HepG2 (cell line): ENCODE results near the gene TGM3. TPM values are rescaled to one million over a fixed set of nuclear protein-coding genes. Genes with fewer than 3 reads are reported as not detected.

Source experiments
- CSRNP2 ChIP-seq: sonication (generic); formaldehyde crosslinking; conservative IDR thresholded peaks from 2 replicates; pipeline ENCODE4 v1.8.0; 2022; ENCODE audit warnings: low read depth, missing genetic modification reagents
- ISL2 ChIP-seq: sonication (generic); formaldehyde crosslinking; IDR thresholded peaks from 2 replicates; pipeline ENCODE4 v1.5.0; 2020; ENCODE audit warnings: missing genetic modification reagents
- MLX ChIP-seq: IDR thresholded peaks from 2 replicates; pipeline ENCODE4 v1.6.1; 2016
- NCOA5 ChIP-seq: sonication (generic); formaldehyde crosslinking; IDR thresholded peaks from 2 replicates; pipeline ENCODE4 v1.4.0; 2020; ENCODE audit warnings: missing genetic modification reagents
- NONO ChIP-seq, 2 experiments: fragments of 450-650 bp in 1 of 2; sonication (generic) in 1 of 2; formaldehyde crosslinking in 1 of 2; IDR thresholded peaks in 1 of 2; conservative IDR thresholded peaks in 1 of 2; 2 replicates each; pipeline versions ENCODE4 v1.6.1 to v1.8.0; 2017 to 2022; ENCODE audit warnings: mild to moderate bottlenecking in 1 of 2, missing genetic modification reagents in 1 of 2, moderate library complexity in 1 of 2
- NR2F6 ChIP-seq, 2 experiments: IDR thresholded peaks; 2 replicates each; pipeline ENCODE4 v1.6.1; 2016; ENCODE audit warnings: antibody characterized with exemption in 1 of 2, mild to moderate bottlenecking in 1 of 2
- PAXIP1 ChIP-seq: sonication (generic); formaldehyde crosslinking; conservative IDR thresholded peaks from 2 replicates; pipeline ENCODE4 v1.4.0; 2020; ENCODE audit warnings: mild to moderate bottlenecking, missing genetic modification reagents, moderate library complexity
- RAD21 ChIP-seq: fragments of 450-650 bp; formaldehyde crosslinking; IDR thresholded peaks from 2 replicates; pipeline ENCODE4 v1.5.0; 2020; ENCODE audit warnings: mild to moderate bottlenecking
- RBFOX2 ChIP-seq: fragments of 200-400 bp; formaldehyde crosslinking; IDR thresholded peaks from 2 replicates; pipeline ENCODE4 v1.6.1; 2017; ENCODE audit warnings: low read depth, mild to moderate bottlenecking, low read length
- REPIN1 ChIP-seq: sonication (generic); formaldehyde crosslinking; IDR thresholded peaks from 2 replicates; pipeline ENCODE4 v1.8.0; 2022; ENCODE audit warnings: missing genetic modification reagents, low read depth, mild to moderate bottlenecking, borderline replicate concordance
- SKI ChIP-seq: fragments of 450-650 bp; IDR thresholded peaks from one replicate; pipeline ENCODE4 v1.6.1; 2018; ENCODE audit warnings: mild to moderate bottlenecking; ENCODE audit not compliant: partially characterized antibody
- SOX13 ChIP-seq, 3 experiments: fragments of 450-650 bp in 1 of 3; sonication (generic) in 1 of 3; formaldehyde crosslinking in 1 of 3; IDR thresholded peaks in 2 of 3; conservative IDR thresholded peaks in 1 of 3; 2 replicates each; pipeline versions ENCODE4 v1.5.0 to v1.6.1; 2016 to 2020; ENCODE audit warnings: antibody characterized with exemption in 1 of 3, mild to moderate bottlenecking in 1 of 3, missing compliant biosample characterization in 1 of 3, missing genetic modification reagents in 1 of 3, moderate library complexity in 1 of 3
- SOX5 ChIP-seq: IDR thresholded peaks from 2 replicates; pipeline ENCODE4 v1.6.1; 2016; ENCODE audit warnings: borderline replicate concordance
- TOPORS ChIP-seq: sonication (generic); formaldehyde crosslinking; IDR thresholded peaks from 2 replicates; pipeline ENCODE4 v1.8.0; 2023; ENCODE audit warnings: mild to moderate bottlenecking, missing genetic modification reagents
- ZNF292 ChIP-seq: sonication (generic); formaldehyde crosslinking; IDR thresholded peaks from 2 replicates; pipeline ENCODE4 v1.8.1; 2022; ENCODE audit warnings: mild to moderate bottlenecking, low read depth, missing genetic modification reagents, borderline replicate concordance
- polyA plus RNA-seq, 8 experiments: library from polyadenylated mRNA; depleted of rRNA in 3 of 8; stranded (reverse) in 7 of 8; unstranded in 1 of 8; fragments of >200 nt; fragmentation: Illumina TruSeq in 4 of 8; extraction: Trizol in 4 of 8; gene quantifications; 2 replicates each; pipeline versions ENCODE4 v1.2.1 to v1.2.3, GENCODE V29; 2011 to 2016; ENCODE audit warnings: low read depth in 4 of 8, missing spikeins in 1 of 8, mixed read lengths in 1 of 8; ENCODE audit not compliant: insufficient read depth in 1 of 8
- total RNA-seq, 5 experiments: library from RNA; depleted of rRNA; stranded (reverse); fragments of >200 nt; fragmentation: Illumina TruSeq; extraction: Trizol; gene quantifications; 2 replicates each; pipeline ENCODE4 v1.2.3, GENCODE V29; 2016; ENCODE audit warnings: low read depth in 1 of 5
- TF ChIP-seq, protein P1 (sequence below): sonication (generic); formaldehyde crosslinking; IDR thresholded peaks from 2 replicates; pipeline ENCODE4 v1.5.1; 2020; ENCODE audit warnings: mild to moderate bottlenecking, missing genetic modification reagents, moderate library complexity
- TF ChIP-seq, protein P2 (sequence below): sonication (generic); formaldehyde crosslinking; IDR thresholded peaks from 2 replicates; pipeline ENCODE4 v1.4.0; 2020; ENCODE audit warnings: missing genetic modification reagents, borderline replicate concordance

Gene TGM3
- total and polyA plus RNA-seq, 2 of the 13 experiments (the other 11 are each of a cell fraction or from before 2014, with no cell fraction given): not detected

- TF ChIP-seq, protein P1, sequence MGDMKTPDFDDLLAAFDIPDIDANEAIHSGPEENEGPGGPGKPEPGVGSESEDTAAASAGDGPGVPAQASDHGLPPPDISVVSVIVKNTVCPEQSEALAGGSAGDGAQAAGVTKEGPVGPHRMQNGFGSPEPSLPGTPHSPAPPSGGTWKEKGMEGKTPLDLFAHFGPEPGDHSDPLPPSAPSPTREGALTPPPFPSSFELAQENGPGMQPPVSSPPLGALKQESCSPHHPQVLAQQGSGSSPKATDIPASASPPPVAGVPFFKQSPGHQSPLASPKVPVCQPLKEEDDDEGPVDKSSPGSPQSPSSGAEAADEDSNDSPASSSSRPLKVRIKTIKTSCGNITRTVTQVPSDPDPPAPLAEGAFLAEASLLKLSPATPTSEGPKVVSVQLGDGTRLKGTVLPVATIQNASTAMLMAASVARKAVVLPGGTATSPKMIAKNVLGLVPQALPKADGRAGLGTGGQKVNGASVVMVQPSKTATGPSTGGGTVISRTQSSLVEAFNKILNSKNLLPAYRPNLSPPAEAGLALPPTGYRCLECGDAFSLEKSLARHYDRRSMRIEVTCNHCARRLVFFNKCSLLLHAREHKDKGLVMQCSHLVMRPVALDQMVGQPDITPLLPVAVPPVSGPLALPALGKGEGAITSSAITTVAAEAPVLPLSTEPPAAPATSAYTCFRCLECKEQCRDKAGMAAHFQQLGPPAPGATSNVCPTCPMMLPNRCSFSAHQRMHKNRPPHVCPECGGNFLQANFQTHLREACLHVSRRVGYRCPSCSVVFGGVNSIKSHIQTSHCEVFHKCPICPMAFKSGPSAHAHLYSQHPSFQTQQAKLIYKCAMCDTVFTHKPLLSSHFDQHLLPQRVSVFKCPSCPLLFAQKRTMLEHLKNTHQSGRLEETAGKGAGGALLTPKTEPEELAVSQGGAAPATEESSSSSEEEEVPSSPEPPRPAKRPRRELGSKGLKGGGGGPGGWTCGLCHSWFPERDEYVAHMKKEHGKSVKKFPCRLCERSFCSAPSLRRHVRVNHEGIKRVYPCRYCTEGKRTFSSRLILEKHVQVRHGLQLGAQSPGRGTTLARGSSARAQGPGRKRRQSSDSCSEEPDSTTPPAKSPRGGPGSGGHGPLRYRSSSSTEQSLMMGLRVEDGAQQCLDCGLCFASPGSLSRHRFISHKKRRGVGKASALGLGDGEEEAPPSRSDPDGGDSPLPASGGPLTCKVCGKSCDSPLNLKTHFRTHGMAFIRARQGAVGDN (CRISPR knock-in tag): no peak
- TF ChIP-seq TOPORS (CRISPR knock-in tag) (no peak), ZNF292 (peak; percentile 21; the same call in 1 of the 2 replicates), SKI (peak; percentile 14), ISL2 (peak; percentile 60; the same call in 1 of the 2 replicates), CSRNP2 (CRISPR knock-in tag) (no peak), MLX (CRISPR knock-in tag) (peak; percentile 28; the same call in 1 of the 2 replicates), SOX13 (IDR thresholded peaks at IDR 0.05) (no peak), SOX13 (CRISPR knock-in tag; conservative IDR thresholded peaks at IDR 0.05 in 1 of 2, IDR thresholded peaks at IDR 0.05 in 1 of 2) (peak in 1 of 2 experiments; percentile 62; a peak in 1 of 4 replicates), REPIN1 (CRISPR knock-in tag) (peak; percentile 33; the same call in 1 of the 2 replicates), NCOA5 (CRISPR knock-in tag) (no peak), RAD21 (peak; percentile 39; the same call in 1 of the 2 replicates), RBFOX2 (no peak), PAXIP1 (CRISPR knock-in tag) (0 out of 2 replicates have a peak, but pooled peaks have one; percentile 35), NR2F6 (IDR thresholded peaks at IDR 0.05) (no peak), NR2F6 (CRISPR knock-in tag; IDR thresholded peaks at IDR 0.05) (0 out of 2 replicates have a peak, but pooled peaks have one; percentile 18), NONO (IDR thresholded peaks at IDR 0.05) (no peak), NONO (CRISPR knock-in tag; conservative IDR thresholded peaks at IDR 0.05) (0 out of 2 replicates have a peak, but pooled peaks have one; percentile 23), SOX5 (peak; percentile 28; the same call in 1 of the 2 replicates)
- TF ChIP-seq, protein P2, sequence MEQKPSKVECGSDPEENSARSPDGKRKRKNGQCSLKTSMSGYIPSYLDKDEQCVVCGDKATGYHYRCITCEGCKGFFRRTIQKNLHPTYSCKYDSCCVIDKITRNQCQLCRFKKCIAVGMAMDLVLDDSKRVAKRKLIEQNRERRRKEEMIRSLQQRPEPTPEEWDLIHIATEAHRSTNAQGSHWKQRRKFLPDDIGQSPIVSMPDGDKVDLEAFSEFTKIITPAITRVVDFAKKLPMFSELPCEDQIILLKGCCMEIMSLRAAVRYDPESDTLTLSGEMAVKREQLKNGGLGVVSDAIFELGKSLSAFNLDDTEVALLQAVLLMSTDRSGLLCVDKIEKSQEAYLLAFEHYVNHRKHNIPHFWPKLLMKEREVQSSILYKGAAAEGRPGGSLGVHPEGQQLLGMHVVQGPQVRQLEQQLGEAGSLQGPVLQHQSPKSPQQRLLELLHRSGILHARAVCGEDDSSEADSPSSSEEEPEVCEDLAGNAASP (CRISPR knock-in tag): peak; percentile 48; the same call in 1 of the 2 replicates
These were observed 19.8 kb upstream of the TGM3 start (continued) for GRCh38 chr20:2276015-2276414.
